Liver (tissue), 9 donors: Measurements from ENCODE around the gene CMTM4. TPM values are rescaled to one million over a fixed set of nuclear protein-coding genes. Genes with fewer than 3 reads are reported as not detected.

Source experiments
- DNase-seq: peaks from one replicate; pipeline ENCODE4 v3.0.0-alpha.2; 2017; ENCODE audit warnings: low spot score
- H3K27ac ChIP-seq, 2 donors: one replicate each; pipeline ENCODE4 v1.7.0; 2013; ENCODE audit warnings: inconsistent platforms in 2 of 2, low read length in 2 of 2, control low read depth in 1 of 2, low read depth in 1 of 2, mild to moderate bottlenecking in 1 of 2
- H3K27me3 ChIP-seq, 4 donors: one replicate each; pipeline versions ENCODE4 v1.6.1 to v1.7.0; 2013; ENCODE audit warnings: low read length in 3 of 4, inconsistent platforms in 1 of 4, mild to moderate bottlenecking in 1 of 4, moderate library complexity in 1 of 4; ENCODE audit not compliant: control insufficient read depth in 4 of 4, insufficient read depth in 4 of 4
- H3K36me3 ChIP-seq, 4 donors: one replicate each; pipeline versions ENCODE4 v1.6.1 to v1.7.0; 2013; ENCODE audit warnings: low read length in 3 of 4, mild to moderate bottlenecking in 3 of 4, low read depth in 1 of 4, moderate library complexity in 1 of 4; ENCODE audit not compliant: control insufficient read depth in 4 of 4, insufficient read depth in 3 of 4
- H3K4me1 ChIP-seq, 4 donors: one replicate each; pipeline versions ENCODE4 v1.6.1 to v1.7.0; 2013; ENCODE audit warnings: low read length in 3 of 4, mild to moderate bottlenecking in 3 of 4, moderate library complexity in 1 of 4; ENCODE audit not compliant: control insufficient read depth in 4 of 4, insufficient read depth in 4 of 4
- H3K4me3 ChIP-seq, 3 donors: one replicate each; pipeline versions ENCODE4 v1.6.1 to v1.7.0; 2013; ENCODE audit warnings: low read length in 3 of 3, control low read depth in 1 of 3, low read depth in 1 of 3, mild to moderate bottlenecking in 1 of 3
- H3K9ac ChIP-seq, 2 donors: one replicate each; pipeline ENCODE4 v1.7.0; 2013; ENCODE audit warnings: low read length in 2 of 2, mild to moderate bottlenecking in 2 of 2, moderate library complexity in 2 of 2, control low read depth in 1 of 2, low read depth in 1 of 2
- H3K9me3 ChIP-seq, 4 donors: one replicate each; pipeline versions ENCODE4 v1.6.1 to v1.7.0; 2013; ENCODE audit warnings: low read length in 3 of 4; ENCODE audit not compliant: control insufficient read depth in 4 of 4
- CTCF ChIP-seq: fragments of 150-350 bp; IDR thresholded peaks from 2 replicates; pipeline ENCODE4 v1.5.1; 2017; ENCODE audit warnings: improper control_type of control experiment, low read depth, low read length; ENCODE audit not compliant: missing input control
- EGR1 ChIP-seq, 2 donors: IDR thresholded peaks; 2 replicates each; pipeline ENCODE4 v1.6.1; 2016 to 2018; ENCODE audit warnings: antibody characterized with exemption in 2 of 2, low read depth in 2 of 2
- FOXA1 ChIP-seq: IDR thresholded peaks from 2 replicates; pipeline ENCODE4 v1.6.1; 2016; ENCODE audit warnings: antibody characterized with exemption
- FOXA2 ChIP-seq: IDR thresholded peaks from 2 replicates; pipeline ENCODE4 v1.6.1; 2016; ENCODE audit warnings: antibody characterized with exemption
- HNF4G ChIP-seq: IDR thresholded peaks from 2 replicates; pipeline ENCODE4 v1.6.1; 2016; ENCODE audit warnings: antibody characterized with exemption
- JUND ChIP-seq, 2 donors: IDR thresholded peaks; 2 replicates each; pipeline ENCODE4 v1.6.1; 2016; ENCODE audit warnings: antibody characterized with exemption in 2 of 2
- MAX ChIP-seq: IDR thresholded peaks from 2 replicates; pipeline ENCODE4 v1.6.1; 2016; ENCODE audit warnings: antibody characterized with exemption
- NR2F2 ChIP-seq: IDR thresholded peaks from 2 replicates; pipeline ENCODE4 v1.6.1; 2016; ENCODE audit warnings: antibody characterized with exemption
- RAD21 ChIP-seq, 2 donors: IDR thresholded peaks; 2 replicates each; pipeline ENCODE4 v1.6.1; 2016; ENCODE audit warnings: antibody characterized with exemption in 2 of 2, mild to moderate bottlenecking in 2 of 2
- REST ChIP-seq: IDR thresholded peaks from 2 replicates; pipeline ENCODE4 v1.6.1; 2016; ENCODE audit warnings: antibody characterized with exemption, mild to moderate bottlenecking
- RXRA ChIP-seq, 2 donors: IDR thresholded peaks; 2 replicates each; pipeline ENCODE4 v1.6.1; 2017 to 2018; ENCODE audit warnings: antibody characterized with exemption in 2 of 2, mild to moderate bottlenecking in 1 of 2
- SP1 ChIP-seq: IDR thresholded peaks from 2 replicates; pipeline ENCODE4 v1.6.1; 2018; ENCODE audit warnings: antibody characterized with exemption, mild to moderate bottlenecking
- YY1 ChIP-seq: IDR thresholded peaks from 2 replicates; pipeline ENCODE4 v1.6.1; 2016; ENCODE audit warnings: antibody characterized with exemption, mild to moderate bottlenecking
- WGBS: extraction: QIAGEN DNeasy Blood & Tissue Kit; methylation state at CpG from one replicate; pipeline ENCODE4 v1.1.7; 2013; 5-methylcytosine and 5-hydroxymethylcytosine counted together
- polyA plus RNA-seq, 2 donors: library from polyadenylated mRNA; stranded (reverse) in 1 of 2; unstranded in 1 of 2; fragments of 200-250 nt in 1 of 2; fragments of >200 nt in 1 of 2; fragmentation: Nextera tagmentation in 1 of 2; extraction: Ambion mirVana in 1 of 2; gene quantifications; one replicate each; pipeline versions ENCODE4 v1.2.1 to v1.2.3, GENCODE V29; 2013 to 2015
- total RNA-seq, 2 donors: library from RNA; depleted of rRNA; stranded (reverse); fragments of >200 nt; gene quantifications; one replicate each; pipeline ENCODE4 v1.2.3, GENCODE V29; 2014
- donor health status: healthy.
- donor health status: healthy.
- donor health status: healthy.
- donor health status: healthy.
- donor health status: healthy.

Gene CMTM4
- total and polyA plus RNA-seq, 4 donors = 2.9 to 19.7 (median 6.3) TPM

- Histone ChIP-seq H3K36me3 (no peaks in the 10 kb centered on the region), H3K4me3 (no peak overlapping the region), H3K4me1 (peaks cover 0 to 12% (median 5%) of the 10 kb centered on the region in 4 donors), H3K9ac (no peak overlapping the region), H3K27me3 (no peaks in the 10 kb centered on the region), H3K9me3 (no peaks in the 10 kb centered on the region), H3K27ac (no peak overlapping the region)
- WGBS = 95% methylated on average over 2 of the region's 2 CpGs
- TF ChIP-seq RAD21 (IDR thresholded peaks at IDR 0.05) (no peak), JUND (IDR thresholded peaks at IDR 0.05) (no peak), FOXA1 (no peak), NR2F2 (no peak), EGR1 (IDR thresholded peaks at IDR 0.05; ENCODE audit: low read depth in 2 of 2) (no peak), REST (no peak), HNF4G (no peak), RXRA (IDR thresholded peaks at IDR 0.05) (no peak), CTCF (no peak), FOXA2 (no peak), SP1 (no peak)
- DNase-seq = no peak
These were observed 5.0 kb upstream of the CMTM4 start for GRCh38 chr16:66701516-66701915.

- TF ChIP-seq JUND (IDR thresholded peaks at IDR 0.05) = no peak
- no peak for TF ChIP-seq FOXA1
- TF ChIP-seq REST = no peak
- no peak for TF ChIP-seq MAX
- no peak for TF ChIP-seq YY1
- Histone ChIP-seq H3K9me3 (no peaks in the 10 kb centered on the region), H3K27me3 (no peaks in the 10 kb centered on the region), H3K27ac (no peak overlapping the region), H3K4me3 (no peak overlapping the region), H3K4me1 (peaks cover 0 to 15% (median 6%) of the 10 kb centered on the region in 4 donors), H3K9ac (no peak overlapping the region), H3K36me3 (no peaks in the 10 kb centered on the region)
- WGBS = 81% methylated on average over 2 of the region's 2 CpGs
- DNase-seq = no peak
These were observed 4.5 kb upstream of the CMTM4 start for GRCh38 chr16:66701026-66701425.
